NCI-H345 treated with DMSO at 0.1 percent for 48 hours (cell line): Measurements from ENCODE around the gene ZNF776.
"Not testable (repeated sequence)": the region's sequence is repeated elsewhere in the genome, so short reads cannot be mapped to it uniquely, and the experiment has no call there.

Experiments
- DNase-seq: peaks from one replicate; lab custom pipeline; 2025; ENCODE audit not compliant: unreplicated experiment; lab: John Stamatoyannopoulos, UW

The ZNF776 gene

DNA sequence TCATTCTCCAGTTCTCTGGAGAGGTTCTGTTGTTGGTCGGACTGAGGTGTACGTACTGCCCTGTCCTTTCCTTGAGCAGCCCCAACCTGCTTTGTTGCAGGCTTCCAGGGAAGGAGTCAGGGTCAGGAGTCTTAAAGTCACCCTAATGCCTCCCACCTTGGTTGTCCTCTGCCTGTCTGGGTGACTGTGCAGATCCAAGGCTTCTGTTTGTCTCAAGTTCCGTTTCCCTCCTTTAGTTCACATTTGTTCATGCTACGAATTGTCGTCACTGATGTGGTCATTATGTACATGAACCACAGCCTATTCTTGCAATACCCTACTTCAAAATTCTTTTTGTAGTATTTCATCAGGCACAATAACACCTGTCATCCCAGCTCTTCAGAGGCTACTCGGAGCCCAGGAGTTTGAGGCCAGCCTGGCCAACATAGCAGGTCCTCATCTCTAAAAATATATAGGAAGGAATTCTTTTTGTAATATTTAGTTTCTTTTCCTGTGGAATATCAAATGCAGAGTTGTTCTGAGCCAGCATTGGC, 30.2 kb downstream of the ZNF776 start:
- DNase-seq, result no peak

- DNase-seq, result no peak
These were observed 31.7 kb downstream of the ZNF776 start for GRCh38 chr19:57778336-57778735.

- DNase-seq, result no peak
These were observed 32.7 kb downstream of the ZNF776 start for GRCh38 chr19:57779220-57779845.

- DNase-seq, result no peak
These were observed 39.7 kb downstream of the ZNF776 start for GRCh38 chr19:57786286-57786685.

GRCh38 chr19:57786906-57787305, 40.3 kb downstream of the ZNF776 start:
- DNase-seq, result no peak

- DNase-seq, result no peak
These were observed 41.6 kb downstream of the ZNF776 start for GRCh38 chr19:57788114-57788692.

DNA sequence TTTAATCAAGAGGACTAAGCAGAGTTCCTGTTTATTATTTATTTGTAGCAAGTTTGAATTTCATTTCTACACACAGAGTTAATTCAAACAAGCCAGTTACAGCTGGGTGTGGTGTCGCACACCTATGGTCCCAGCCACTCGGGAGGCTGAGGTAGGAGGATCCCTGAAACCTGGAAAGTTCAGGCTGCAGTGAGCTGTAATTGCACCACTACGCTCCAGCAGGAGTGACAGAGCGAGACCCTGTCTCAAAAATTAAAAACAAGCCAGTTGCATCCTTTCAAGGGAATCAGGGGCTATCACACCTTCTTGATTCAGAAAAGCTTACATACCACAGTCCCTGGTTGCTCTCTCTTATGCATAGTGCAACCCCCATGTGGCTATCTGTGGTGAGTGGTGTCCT, 42.7 kb downstream of the ZNF776 start:
- no peak for DNase-seq

- DNase-seq, result not testable (repeated sequence)
These were observed 50.0 kb downstream of the ZNF776 start for GRCh38 chr19:57796580-57796979.

DNA sequence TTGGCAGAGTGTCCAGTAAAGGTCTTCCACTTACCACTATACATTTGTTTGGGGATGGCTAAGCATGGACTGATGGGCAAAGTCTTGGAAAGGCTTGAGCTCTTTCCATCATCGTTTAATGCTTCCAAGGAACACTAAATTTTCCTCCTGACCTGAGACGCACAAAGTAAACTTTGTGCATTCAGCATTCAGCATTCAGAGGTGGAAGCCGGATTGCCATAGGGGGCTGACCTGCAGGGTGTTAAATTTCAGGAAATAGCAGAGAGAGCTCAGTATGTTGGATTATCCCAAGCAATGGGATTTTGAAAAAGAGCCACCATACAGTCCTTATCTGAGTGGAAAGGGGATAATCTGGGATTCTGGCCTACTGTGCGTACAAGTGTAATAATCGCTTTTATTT, 54.1 kb downstream of the ZNF776 start:
- no peak for DNase-seq

DNA sequence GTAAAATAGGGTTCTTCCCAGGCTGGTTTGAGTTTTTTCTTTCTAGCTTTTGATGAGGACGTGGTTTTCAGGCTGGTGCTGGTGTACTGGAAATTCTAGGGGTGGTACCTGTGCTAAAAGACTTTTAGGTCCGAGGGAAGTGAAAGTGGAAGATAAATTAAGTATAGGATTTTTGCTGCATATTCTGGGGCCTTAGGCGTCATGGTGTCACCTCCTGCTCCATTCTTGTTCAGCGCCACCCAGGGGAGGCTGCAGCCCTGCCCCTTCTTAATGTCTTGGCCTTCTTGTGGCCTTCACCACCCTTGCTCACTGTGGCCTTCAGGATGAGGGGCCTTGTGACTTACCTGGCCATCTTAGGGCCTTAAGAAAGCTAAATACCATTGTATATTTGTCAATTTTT, 55.7 kb downstream of the ZNF776 start:
- no peak for DNase-seq

GRCh38 chr19:57803265-57803593, 56.6 kb downstream of the ZNF776 start:
- no peak for DNase-seq

DNA sequence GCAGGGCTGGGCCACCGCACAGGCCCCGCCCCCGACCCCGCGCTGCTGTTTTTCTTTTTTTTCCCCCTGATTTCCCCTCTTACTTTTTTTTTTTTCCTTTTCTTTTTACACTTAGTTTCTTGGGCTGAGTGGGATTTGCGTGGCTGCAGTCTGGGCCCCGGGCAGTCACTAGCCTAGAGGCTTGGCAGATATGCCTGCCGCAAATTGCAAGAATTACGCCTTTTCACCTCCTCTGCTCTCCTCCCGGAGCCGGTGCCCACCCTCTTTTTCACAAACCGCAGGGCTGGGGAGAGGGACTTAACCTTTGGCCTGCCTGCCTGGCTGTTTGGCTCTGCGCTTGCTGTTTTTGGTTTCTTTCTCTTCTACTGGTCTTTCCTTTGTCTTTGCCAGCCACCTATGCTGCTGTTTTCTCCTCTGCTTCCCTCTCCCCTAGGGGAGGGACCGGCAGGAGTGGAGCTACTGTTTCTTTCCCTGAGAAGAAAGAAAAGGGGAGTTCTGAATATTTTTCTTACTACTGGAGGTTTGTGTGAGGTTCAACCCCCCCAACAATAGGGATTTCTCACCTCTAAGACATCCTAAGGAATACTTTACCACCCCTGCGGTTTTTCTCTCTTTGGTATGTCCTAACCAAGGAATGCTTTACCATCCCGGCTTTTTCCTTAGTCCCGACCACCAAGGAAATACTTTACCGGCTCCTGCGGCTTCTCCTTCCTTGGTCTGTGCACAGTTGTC, 57.1 kb downstream of the ZNF776 start:
- no peak for DNase-seq

- no peak for DNase-seq
These were observed 60.9 kb downstream of the ZNF776 start for GRCh38 chr19:57807541-57807940.
